Measurements from ENCODE around the gene LBP.
"Not testable (repeated sequence)": the region's sequence is repeated elsewhere in the genome, so short reads cannot be mapped to it uniquely, and the experiment has no call there.

Gene LBP

GRCh38 chr20:38350879-38351775, 4.8 kb downstream of the LBP start:
- DNase-seq = no peak

GRCh38 chr20:38353316-38353715, 7.0 kb downstream of the LBP start:
- no peak for DNase-seq

GRCh38 chr20:38354227-38354626, 7.9 kb downstream of the LBP start:
- DNase-seq = no peak

GRCh38 chr20:38355161-38356012, 9.1 kb downstream of the LBP start:
- DNase-seq = no peak

- DNase-seq = no peak
These were observed 11.4 kb downstream of the LBP start for GRCh38 chr20:38357653-38358207.

- no peak for DNase-seq
These were observed 12.3 kb downstream of the LBP start for GRCh38 chr20:38358556-38358955.

- DNase-seq = no peak
These were observed 16.9 kb downstream of the LBP start for GRCh38 chr20:38363004-38363747.

GRCh38 chr20:38369389-38369788, 23.1 kb downstream of the LBP start:
- no peak for DNase-seq

- DNase-seq = no peak
These were observed 26.5 kb downstream of the LBP start for GRCh38 chr20:38372806-38373205.

- DNase-seq = no peak
These were observed 27.1 kb downstream of the LBP start for GRCh38 chr20:38373231-38373867.

GRCh38 chr20:38373898-38374297, 27.6 kb downstream of the LBP start:
- no peak for DNase-seq

GRCh38 chr20:38377039-38377685, 30.9 kb downstream of the LBP start:
- DNase-seq = no peak

- DNase-seq = not testable (repeated sequence)
These were observed 31.6 kb downstream of the LBP start for GRCh38 chr20:38377838-38378237.

- no peak for DNase-seq
These were observed 36.9 kb downstream of the LBP start for GRCh38 chr20:38383147-38383546.

- DNase-seq = no peak
These were observed 39.7 kb downstream of the LBP start for GRCh38 chr20:38386004-38386403.

- no peak for DNase-seq
These were observed 40.6 kb downstream of the LBP start for GRCh38 chr20:38386851-38387250.

- no peak for DNase-seq
These were observed 41.7 kb downstream of the LBP start for GRCh38 chr20:38387953-38388352.

GRCh38 chr20:38392356-38392755, 46.1 kb downstream of the LBP start:
- no peak for DNase-seq

GRCh38 chr20:38393259-38393658, 47.0 kb downstream of the LBP start:
- DNase-seq = no peak

GRCh38 chr20:38395165-38395564, 48.9 kb downstream of the LBP start:
- no peak for DNase-seq

GRCh38 chr20:38395751-38396395, 49.6 kb downstream of the LBP start:
- not testable (repeated sequence) for DNase-seq
